Measurements from ENCODE around the gene LSM4.
A peak's percentile ranks its signal among the peaks of the same experiment; 100 is the strongest.
"Not testable (repeated sequence)": the region's sequence is repeated elsewhere in the genome, so short reads cannot be mapped to it uniquely, and the experiment has no call there.

Gene LSM4

GRCh38 chr19:18340990-18341868 is 18.4 kb upstream of the LSM4 start:
- DNase-seq = no peak

GRCh38 chr19:18340190-18340989 is 17.5 kb upstream of the LSM4 start, which contains the start of gene PGPEP1:
Gene PGPEP1, plus strand, starts transcription at chr19:18340598. Its CDS starts 84 bp downstream, at chr19:18340682.
- DNase-seq = peak; percentile 66

- no peak for DNase-seq
Measured at GRCh38 chr19:18339723-18340122, 16.8 kb upstream of the LSM4 start.

GRCh38 chr19:18338541-18338940 is 15.7 kb upstream of the LSM4 start:
- no peak for DNase-seq

- no peak for DNase-seq
Measured at GRCh38 chr19:18336121-18336520, 13.2 kb upstream of the LSM4 start.

- DNase-seq = no peak
Measured at GRCh38 chr19:18333680-18334079, 10.8 kb upstream of the LSM4 start.

- no peak for DNase-seq
Measured at GRCh38 chr19:18332917-18333530, 10.1 kb upstream of the LSM4 start.

GRCh38 chr19:18330868-18331267 is 8.0 kb upstream of the LSM4 start:
- no peak for DNase-seq

- DNase-seq = no peak
Measured at GRCh38 chr19:18329035-18329376, 6.1 kb upstream of the LSM4 start.

- DNase-seq = peak; percentile 91
Measured at GRCh38 chr19:18328340-18329034, 5.6 kb upstream of the LSM4 start.

GRCh38 chr19:18326772-18327171 is 3.9 kb upstream of the LSM4 start:
- no peak for DNase-seq

- not testable (repeated sequence) for DNase-seq
Measured at GRCh38 chr19:18324373-18324731, 1.5 kb upstream of the LSM4 start.

GRCh38 chr19:18322318-18322758 is 538 bp downstream of the LSM4 start:
- DNase-seq = peak; percentile 29

- DNase-seq = no peak
Measured at GRCh38 chr19:18321734-18322102, 1.2 kb downstream of the LSM4 start.

GRCh38 chr19:18320865-18321733 is 1.8 kb downstream of the LSM4 start:
- no peak for DNase-seq

GRCh38 chr19:18319591-18320135 is 3.2 kb downstream of the LSM4 start:
- no peak for DNase-seq

GRCh38 chr19:18317961-18318800 is 4.7 kb downstream of the LSM4 start:
- no peak for DNase-seq

GRCh38 chr19:18313398-18313797 is 9.5 kb downstream of the LSM4 start:
- DNase-seq = no peak

- no peak for DNase-seq
Measured at GRCh38 chr19:18312092-18312534, 10.8 kb downstream of the LSM4 start.

- no peak for DNase-seq
Measured at GRCh38 chr19:18311502-18312091, 11.3 kb downstream of the LSM4 start.
